ENCODE data around the gene SH3D21. TPM values are rescaled to one million over a fixed set of nuclear protein-coding genes. Genes with fewer than 3 reads are reported as not detected.
A peak's percentile ranks its signal among the peaks of the same experiment; 100 is the strongest.

The SH3D21 gene
- 10 to 100 TPM; 12.3 to 20.9 (median 18.4) TPM for polyA plus RNA-seq (ENCODE audit: insufficient read depth in 1 of 5, insufficient read length in 5 of 5, low replicate concordance in 1 of 5)
- long read RNA-seq, donor 1, partial matches to known transcripts, result 0 of 32 reads
- long read RNA-seq, donor 1, other reads (novel, unspliced or antisense), result 32 of 32 reads
- long read RNA-seq, donor 2, result 0 reads
- long read RNA-seq, donor 3, partial matches to known transcripts, result 6 of 113 reads
- long read RNA-seq, donor 3, other reads (novel, unspliced or antisense), result 107 of 113 reads
- long read RNA-seq, donor 4, partial matches to known transcripts, result 5 of 69 reads
- long read RNA-seq, donor 4, other reads (novel, unspliced or antisense), result 64 of 69 reads
- long read RNA-seq, donor 5, partial matches to known transcripts, result 22 of 181 reads
- long read RNA-seq, donor 5, other reads (novel, unspliced or antisense), result 159 of 181 reads
- long read RNA-seq, donor 6, result 0 reads
- long read RNA-seq, donor 7, partial matches to known transcripts, result 8 of 153 reads
- long read RNA-seq, donor 7, other reads (novel, unspliced or antisense), result 145 of 153 reads
- long read RNA-seq, donor 8, result 0 reads

DNA sequence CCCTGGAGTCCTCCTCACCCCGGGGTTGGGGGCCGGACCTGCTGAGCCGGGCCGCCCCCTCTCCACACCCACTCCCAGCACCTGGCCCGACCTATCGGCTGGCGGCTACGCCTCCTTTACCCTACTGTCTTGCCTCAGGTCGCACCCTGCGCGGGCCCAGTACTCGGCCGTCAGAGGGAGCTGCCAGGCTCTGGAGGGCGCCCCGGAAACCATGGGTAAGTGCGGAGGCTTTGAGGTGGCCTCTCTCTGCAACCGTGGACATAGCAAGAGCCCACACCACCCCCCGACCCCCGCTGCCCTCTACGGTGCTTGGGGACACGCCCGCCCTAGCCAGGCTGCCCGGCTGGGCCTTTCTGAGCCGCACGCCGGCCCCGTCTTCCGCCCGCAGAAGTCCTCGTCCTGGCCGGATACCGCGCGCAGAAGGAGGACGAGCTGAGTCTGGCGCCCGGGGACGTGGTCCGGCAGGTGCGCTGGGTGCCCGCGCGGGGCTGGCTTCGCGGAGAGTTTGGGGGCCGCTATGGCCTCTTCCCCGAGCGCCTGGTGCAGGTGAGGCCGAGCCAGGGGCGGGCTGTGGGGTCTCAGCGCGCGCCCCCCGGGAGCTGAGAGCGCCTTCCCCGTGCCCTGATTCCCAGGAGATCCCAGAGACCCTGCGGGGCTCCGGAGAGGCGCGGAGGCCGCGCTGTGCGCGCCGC, at the start of gene SH3D21:
Gene SH3D21 (plus strand): TSS at position 159 of the 692 bp plus-strand sequence. CDS start 53 bp downstream, at position 212.
- no peak for DNase-seq

GRCh38 chr1:36256558-36257374, 49.4 kb upstream of the SH3D21 start:
- DNase-seq, result no peak

- no peak for DNase-seq
Observed at GRCh38 chr1:36257375-36257767, 48.8 kb upstream of the SH3D21 start.

GRCh38 chr1:36258960-36259344, 47.2 kb upstream of the SH3D21 start:
- DNase-seq, result no peak

DNA sequence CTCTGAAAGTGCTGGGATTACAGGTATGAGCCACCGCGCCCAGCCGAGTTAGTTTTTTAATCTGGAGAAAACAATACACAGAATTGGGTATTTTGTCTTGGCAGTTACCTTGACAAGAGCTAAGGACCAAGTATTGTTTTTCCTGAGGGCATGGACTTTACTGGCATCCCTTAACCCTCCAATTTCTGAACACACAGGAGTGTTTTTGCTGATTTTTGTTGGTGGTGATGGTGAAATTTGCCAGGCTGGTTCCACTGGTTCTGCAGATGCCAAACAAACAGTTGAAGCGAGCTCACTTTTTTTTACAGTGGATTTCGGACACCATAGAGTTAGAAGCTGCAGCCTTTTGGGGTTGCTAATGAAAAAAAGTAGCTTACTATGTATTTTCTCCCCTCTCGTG, 37.2 kb upstream of the SH3D21 start:
- DNase-seq, result no peak

GRCh38 chr1:36269408-36269838, 36.7 kb upstream of the SH3D21 start:
- no peak for DNase-seq

DNA sequence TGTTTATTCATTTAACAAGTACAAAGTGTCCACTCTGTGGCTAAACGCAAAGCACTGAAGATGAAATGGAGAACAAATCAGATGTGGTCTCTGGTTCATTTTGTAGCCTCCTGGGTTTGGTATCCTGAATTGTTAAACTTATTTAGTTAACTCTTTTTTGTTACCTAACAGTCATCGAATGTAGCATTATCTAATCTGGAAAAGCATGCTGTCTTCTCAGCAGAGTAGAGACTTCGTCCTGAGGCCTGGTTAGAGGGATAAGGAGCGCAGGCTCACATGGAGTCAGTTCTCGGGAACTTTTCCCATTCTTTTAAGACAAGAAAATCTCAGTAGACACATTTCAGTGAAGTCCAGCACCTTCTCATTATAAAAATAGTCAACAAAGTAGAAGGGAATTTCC, 33.1 kb upstream of the SH3D21 start:
- no peak for DNase-seq

DNA sequence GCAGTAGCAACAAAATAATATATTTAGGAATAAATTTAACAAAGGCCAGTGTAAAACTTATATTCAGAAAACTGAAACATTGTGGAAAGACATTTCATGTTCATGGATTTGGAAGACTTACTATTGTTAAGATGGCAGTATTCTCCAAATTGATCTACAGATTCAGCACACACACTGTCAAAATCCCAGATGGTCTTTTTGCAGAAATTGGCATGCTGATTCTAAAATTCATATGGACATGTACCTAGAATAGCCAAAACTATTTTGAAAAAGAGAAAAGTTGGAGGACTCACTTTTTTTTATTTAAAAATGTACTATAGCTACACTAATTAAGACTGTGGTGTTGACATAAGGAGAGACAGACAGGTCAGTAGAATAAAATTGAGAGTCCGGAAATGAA, 32.0 kb upstream of the SH3D21 start:
- no peak for DNase-seq

GRCh38 chr1:36276688-36277087, 29.5 kb upstream of the SH3D21 start:
- no peak for DNase-seq

DNA sequence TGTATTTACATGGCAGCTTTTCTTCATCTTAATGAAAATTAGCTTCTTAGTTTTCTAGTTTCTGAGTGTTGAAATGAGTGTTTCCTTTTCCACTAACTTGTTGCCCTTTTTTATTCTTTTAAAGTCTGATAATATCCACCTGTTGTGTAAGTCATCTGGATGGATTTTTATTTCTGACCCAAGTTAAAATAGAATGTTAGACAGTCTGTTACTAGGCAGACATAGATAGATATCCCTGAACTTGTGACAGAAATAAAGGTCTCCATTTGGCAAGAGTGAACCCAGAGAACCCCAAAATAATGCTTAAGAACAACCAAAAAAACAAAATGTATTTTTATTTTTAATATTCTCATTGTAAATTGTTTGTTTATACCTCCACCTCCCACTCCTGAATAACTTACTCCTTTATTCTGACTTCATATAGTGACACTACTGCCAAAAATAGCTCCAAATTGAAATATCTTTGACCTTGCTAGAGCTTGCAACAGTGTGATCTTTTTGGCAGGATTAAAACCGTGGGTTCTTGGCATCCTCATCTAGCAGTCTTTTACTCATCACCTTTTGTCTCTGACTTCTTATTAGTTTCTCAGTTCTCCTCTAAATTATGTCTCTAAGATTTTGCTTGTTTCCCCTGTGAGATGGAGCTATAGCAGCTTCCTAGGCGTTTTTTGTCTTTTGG, 26.9 kb upstream of the SH3D21 start:
- DNase-seq, result no peak

GRCh38 chr1:36279789-36280296, 26.3 kb upstream of the SH3D21 start:
- no peak for DNase-seq

DNA sequence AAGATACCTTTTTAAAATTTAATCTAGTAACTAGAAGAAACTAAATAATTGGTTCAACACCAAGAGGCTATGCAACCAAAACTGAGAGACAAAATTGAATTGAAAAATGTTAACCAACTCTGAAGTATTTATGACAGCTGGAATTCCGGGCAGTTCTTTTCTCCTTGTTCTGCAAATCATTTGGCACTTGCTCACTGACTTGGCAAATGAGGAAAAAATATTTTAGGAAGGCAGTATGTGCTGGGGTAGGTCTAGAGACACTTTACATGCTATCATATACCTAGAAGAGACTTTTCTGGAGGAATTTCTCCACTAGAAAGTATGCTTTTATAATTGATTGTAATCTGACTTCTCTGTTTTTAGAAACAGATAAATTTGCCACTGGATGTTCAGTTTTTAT, 22.1 kb upstream of the SH3D21 start:
- DNase-seq, result no peak

GRCh38 chr1:36284517-36284916, 21.7 kb upstream of the SH3D21 start:
- DNase-seq, result no peak

GRCh38 chr1:36285443-36286101, 20.6 kb upstream of the SH3D21 start:
- DNase-seq, result peak; percentile 57 to 66

DNA sequence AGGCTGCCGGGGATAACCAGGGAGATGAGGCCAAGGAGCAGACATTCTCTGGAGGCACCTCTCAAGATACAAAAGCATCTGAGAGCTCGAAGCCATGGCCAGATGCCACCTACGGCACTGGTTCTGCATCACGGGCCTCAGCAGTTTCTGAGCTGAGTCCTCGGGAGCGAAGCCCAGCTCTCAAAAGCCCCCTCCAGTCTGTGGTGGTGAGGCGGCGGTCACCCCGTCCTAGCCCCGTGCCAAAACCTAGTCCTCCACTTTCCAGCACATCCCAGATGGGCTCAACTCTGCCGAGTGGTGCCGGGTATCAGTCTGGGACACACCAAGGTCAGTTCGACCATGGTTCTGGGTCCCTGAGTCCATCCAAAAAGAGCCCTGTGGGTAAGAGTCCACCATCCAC, 19.4 kb upstream of the SH3D21 start:
- DNase-seq, result no peak

DNA sequence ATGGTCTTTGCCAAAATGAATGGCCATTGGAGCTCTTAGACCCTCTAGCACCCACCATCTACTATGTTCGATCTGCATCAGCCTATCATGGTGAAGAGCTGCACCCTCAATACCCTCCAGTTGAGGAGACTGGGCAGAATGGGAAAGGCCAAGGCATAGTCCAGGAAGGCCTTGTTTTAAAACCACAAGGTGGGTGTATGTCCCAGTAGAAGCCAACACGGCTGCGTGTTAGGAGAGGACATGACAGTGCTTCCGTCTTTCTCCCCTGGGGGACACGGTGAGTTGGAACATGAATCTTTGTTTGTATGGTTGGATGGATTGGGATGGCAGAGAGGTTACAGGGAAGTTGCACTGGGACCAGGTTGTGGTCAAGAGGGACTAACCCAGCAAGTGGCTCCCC, 18.6 kb upstream of the SH3D21 start:
- DNase-seq, result no peak

GRCh38 chr1:36295390-36295789, 10.8 kb upstream of the SH3D21 start:
- no peak for DNase-seq

DNA sequence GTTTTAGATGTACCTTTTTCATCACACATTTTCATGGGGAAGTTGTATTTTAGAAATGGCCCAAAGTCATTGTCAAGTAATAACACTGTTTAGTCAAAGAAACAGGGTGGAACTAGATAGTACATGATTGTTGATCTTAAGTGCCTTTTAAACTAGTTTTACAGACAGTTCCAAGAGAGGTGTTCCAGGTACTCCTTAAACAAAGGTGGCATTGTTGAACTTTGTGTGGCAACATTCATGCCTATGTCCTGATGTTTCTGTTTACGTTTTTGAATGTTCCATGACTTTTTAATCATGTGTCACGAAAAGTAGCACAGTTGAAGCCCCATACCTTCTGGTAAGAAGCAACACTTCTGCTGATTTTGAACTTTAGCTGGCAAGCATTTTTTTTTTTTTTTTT, 9.1 kb upstream of the SH3D21 start:
- no peak for DNase-seq

DNA sequence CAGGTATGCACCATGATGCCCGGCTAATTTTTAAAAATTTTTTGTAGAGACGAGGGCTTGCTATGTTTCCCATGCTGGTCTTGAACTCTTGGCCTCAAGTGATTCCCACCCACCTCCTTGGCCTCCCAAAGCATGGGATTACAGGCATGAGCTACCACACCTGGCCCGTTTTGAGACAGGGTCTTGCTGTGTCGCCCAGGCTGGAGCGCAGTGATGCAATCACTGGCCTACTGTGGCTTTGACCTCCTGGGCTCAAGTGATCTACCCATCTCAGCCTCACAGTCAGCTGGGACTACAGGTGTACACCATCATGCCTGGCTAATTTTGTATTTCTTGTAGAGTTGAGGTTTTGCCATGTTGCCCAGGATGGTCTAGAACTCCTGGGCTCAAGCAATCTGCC, 7.5 kb upstream of the SH3D21 start:
- DNase-seq, result no peak

DNA sequence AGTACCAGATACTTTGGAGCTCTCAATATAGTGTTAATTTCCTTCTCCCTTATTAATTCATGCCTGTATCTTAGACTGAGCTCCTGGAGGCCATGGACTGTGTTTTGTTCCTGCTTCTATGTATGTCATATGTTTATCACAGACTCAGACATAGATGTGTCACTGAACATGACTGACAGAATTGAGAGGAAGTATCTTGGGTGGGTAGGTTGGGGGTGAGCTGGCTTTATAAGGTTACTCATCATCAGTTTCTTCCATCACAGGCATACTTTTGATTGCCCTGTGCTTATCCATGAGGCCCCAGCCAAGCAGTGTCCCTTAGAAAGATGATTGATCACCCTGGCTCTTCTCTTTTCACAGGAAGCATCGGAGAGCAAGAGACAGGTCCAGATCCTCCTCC, 5.6 kb upstream of the SH3D21 start:
- DNase-seq, result no peak

GRCh38 chr1:36301220-36301619, 4.9 kb upstream of the SH3D21 start:
- no peak for DNase-seq

Measured in right lung (tissue), 10 donors.